Mucosa of rectum (tissue), 2 donors: ENCODE results near the gene CHRM3.
A peak's percentile ranks its signal among the peaks of the same experiment; 100 is the strongest.
"Not testable (repeated sequence)": the region's sequence is repeated elsewhere in the genome, so short reads cannot be mapped to it uniquely, and the experiment has no call there.

Experiments
- H3K27ac ChIP-seq, 2 donors: one replicate each; pipeline ENCODE4 v1.7.0; 2013; ENCODE audit warnings: inconsistent platforms in 2 of 2, low read depth in 2 of 2, low read length in 2 of 2
- H3K27me3 ChIP-seq, 2 donors: one replicate each; pipeline ENCODE4 v1.7.0; 2013; ENCODE audit warnings: low read length in 2 of 2; ENCODE audit not compliant: control insufficient read depth in 2 of 2, insufficient read depth in 2 of 2
- H3K36me3 ChIP-seq, 2 donors: one replicate each; pipeline ENCODE4 v1.7.0; 2013; ENCODE audit warnings: low read length in 2 of 2; ENCODE audit not compliant: control insufficient read depth in 2 of 2, insufficient read depth in 2 of 2
- H3K4me1 ChIP-seq, 2 donors: one replicate each; pipeline ENCODE4 v1.7.0; 2013; ENCODE audit warnings: low read length in 2 of 2, mild to moderate bottlenecking in 1 of 2; ENCODE audit not compliant: control insufficient read depth in 2 of 2, insufficient read depth in 2 of 2
- H3K4me3 ChIP-seq, 2 donors: one replicate each; pipeline ENCODE4 v1.7.0; 2013; ENCODE audit warnings: low read length in 2 of 2
- H3K9ac ChIP-seq, 2 donors: one replicate each; pipeline ENCODE4 v1.7.0; 2013; ENCODE audit warnings: low read length in 2 of 2, low read depth in 1 of 2, mild to moderate bottlenecking in 1 of 2
- H3K9me3 ChIP-seq, 2 donors: one replicate each; pipeline ENCODE4 v1.7.0; 2013; ENCODE audit warnings: low read length in 2 of 2; ENCODE audit not compliant: control insufficient read depth in 2 of 2
- donor health status: healthy.
- donor health status: Normal muscosa, but diverticular disease.

CHRM3 gene

DNA sequence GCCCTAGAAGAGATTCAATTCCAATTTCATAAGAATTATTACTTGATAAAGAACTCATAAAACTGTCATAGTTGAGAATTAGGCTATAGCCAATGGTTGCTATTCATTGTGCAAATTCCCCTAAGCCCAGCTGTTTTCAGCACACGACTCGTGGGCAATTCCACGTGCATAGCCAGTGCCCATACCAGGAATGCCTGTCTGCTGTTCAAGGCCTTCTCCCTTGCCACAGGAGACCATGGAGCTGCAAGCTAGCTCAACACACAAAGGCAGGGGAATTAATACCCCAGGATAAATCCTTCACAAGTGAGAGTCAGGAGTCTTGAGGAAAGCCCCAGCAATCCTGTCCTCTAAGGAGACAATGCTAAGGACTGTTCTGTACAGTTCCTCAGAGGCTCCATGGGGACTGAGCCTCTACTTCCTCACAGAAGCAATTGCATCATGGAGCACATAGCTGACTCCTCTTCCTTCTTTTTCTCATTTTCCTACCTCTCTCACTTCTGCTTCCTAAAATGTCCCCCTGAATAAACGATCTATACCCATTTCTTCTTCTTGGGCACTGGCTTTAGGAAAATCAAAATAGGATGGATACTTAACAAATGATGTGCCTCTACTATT is 19.1 kb upstream of the CHRM3 start:
- H3K36me3 ChIP-seq, result no peaks in the 10 kb centered on the region
- no peak overlapping the region for H3K9ac ChIP-seq
- H3K27ac ChIP-seq, result no peak overlapping the region
- no peaks in the 10 kb centered on the region for H3K27me3 ChIP-seq
- no peak overlapping the region for H3K4me3 ChIP-seq
- H3K9me3 ChIP-seq, result no peaks in the 10 kb centered on the region
- peaks cover 2% of the 10 kb centered on the region in 2 donors for H3K4me1 ChIP-seq

DNA sequence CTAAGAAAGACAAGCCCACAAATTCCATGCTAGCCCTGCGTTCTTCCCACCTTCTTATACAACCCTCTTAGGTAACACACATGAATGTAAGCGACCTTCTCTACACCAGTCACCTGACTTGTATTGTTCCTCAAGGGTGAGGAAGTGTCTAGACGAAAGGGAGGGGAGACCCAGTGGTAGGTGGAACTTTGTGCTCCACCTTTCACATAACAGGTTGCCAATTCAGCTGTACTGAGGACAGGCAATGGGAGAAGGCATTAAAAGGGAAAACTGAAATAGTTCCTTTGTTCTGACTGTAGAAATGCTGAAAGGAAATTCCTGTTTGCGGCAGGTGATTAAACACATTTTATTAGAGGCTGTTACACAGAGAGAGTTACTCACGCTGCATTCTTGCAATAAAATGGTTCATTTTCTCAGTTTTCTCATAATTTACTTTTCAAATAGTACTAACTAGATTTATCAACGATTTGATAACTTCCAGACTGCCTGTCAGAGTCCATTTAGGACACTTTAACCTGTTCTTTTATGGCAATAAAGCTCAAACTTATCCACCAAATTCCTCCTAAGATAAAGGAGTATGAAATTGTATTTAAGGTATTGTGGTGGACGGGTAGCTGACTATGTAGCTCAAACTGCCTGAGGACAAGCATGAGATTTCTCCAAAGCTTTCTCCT is 17.8 kb upstream of the CHRM3 start:
- no peaks in the 10 kb centered on the region for H3K36me3 ChIP-seq
- no peak overlapping the region for H3K9ac ChIP-seq
- H3K27me3 ChIP-seq, result no peaks in the 10 kb centered on the region
- H3K27ac ChIP-seq, result peak overlapping the region; percentile 0 to 52
- H3K4me1 ChIP-seq, result peaks cover 2% of the 10 kb centered on the region in 2 donors
- peak overlapping the region; percentile 28 to 34 for H3K4me3 ChIP-seq
- H3K9me3 ChIP-seq, result no peaks in the 10 kb centered on the region

DNA sequence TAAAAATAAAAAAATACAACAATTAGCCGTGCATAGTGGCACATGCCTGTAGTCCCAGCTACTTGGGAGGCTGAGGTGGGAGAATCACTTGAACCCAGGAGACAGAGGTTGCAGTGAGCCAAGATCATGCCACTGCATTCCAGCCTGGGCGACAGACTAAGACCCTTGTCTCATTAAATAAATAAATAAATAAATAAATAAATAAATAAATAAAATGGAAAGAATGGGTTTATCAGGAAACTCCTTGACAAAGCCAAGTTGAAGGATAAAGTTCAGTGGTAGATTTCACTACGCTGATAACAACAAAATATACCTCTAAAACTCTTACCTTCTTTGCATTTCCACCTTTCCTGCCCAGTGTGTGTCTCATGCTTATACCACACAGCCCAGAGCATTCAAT is 15.5 kb upstream of the CHRM3 start:
- not testable (repeated sequence) for H3K4me3 ChIP-seq, H3K36me3 ChIP-seq, H3K27ac ChIP-seq

DNA sequence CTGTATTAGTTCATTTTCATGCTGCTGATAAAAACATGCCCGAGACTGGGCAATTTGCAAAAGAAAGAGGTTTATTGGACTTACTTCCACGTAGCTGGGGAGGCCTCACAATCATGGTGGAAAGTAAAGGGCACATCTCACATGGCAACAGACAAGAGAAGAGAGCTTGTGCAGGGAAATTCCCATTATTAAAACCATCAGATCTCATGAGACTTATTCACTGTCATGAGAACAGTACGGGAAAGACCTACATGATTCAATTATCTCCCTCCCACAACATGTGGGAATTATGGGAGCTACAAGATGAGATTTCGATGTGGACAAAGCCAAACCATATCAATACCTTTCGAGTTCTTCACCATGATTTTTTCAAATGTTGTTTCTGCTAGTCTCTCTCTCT is 3.7 kb upstream of the CHRM3 start:
- Histone ChIP-seq H3K36me3 (no peaks in the 10 kb centered on the region), H3K9me3 (no peaks in the 10 kb centered on the region), H3K9ac (no peak overlapping the region), H3K4me1 (peaks cover 0 to 3% of the 10 kb centered on the region in 2 donors), H3K27me3 (no peaks in the 10 kb centered on the region), H3K27ac (no peak overlapping the region), H3K4me3 (no peak overlapping the region)

More for the DNA sequence above, 15.5 kb upstream of the CHRM3 start:
- not testable (repeated sequence) for H3K4me1 ChIP-seq, H3K9ac ChIP-seq, H3K27me3 ChIP-seq, H3K9me3 ChIP-seq

DNA sequence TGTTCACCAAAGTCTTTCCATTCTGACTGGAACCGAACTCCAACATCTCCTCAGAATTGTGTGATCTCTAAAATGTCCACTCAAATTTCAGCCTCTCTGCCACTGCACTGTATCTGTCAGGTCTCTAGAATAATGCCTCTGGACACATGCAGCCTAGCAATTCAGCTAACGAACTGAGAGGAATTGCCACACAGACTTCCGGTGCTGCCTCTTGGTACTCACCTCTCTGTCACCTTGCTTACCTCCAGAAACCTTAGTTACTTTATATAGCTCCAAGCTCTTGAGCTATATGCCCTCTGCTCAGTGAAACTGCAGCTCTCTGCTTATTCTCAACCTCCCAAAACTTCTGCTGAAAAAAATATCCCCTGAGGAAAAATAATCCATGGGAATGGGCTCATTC is 2.7 kb upstream of the CHRM3 start:
- H3K27ac ChIP-seq, result no peak overlapping the region

DNA sequence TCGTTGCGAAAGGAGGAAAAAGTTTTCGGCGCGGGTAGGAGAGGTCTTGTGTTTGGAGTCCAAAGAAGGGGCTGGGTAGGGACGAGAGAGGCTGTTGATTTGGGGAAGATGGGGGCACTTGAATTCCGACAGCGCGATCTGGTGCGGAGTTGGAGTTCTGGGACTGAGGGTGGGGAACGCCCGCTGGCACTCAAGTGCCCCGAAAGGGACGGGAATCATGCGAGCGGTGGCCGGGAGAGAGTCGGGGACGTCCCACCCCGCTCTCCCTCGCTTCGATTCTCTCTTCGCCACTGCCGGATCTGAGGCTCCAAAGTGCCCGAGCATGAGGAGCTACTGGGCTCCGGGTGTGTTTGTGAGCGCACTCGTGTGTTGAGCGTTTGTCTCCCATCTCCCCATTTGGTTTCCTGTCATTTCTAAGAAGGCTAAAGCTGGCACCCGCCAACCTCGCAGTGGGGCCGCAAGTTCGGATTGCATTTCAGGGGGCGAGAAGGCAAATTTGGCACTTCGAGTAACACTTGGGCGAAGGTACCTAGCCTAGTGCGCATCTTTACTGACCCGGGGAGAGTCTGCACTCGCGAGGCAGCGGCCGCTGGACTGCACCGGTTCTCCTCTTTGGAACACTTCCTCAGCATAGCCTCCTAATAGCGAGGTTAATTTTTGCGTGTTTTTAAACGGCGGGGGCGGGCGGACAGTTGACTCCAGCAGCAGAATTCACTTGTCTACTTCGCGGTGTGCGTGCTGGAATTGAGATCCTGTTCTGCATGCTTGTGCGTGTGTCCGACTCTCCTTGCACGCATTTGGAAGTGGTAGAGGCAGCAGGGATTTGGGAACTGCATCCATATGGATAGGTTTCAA is 1.2 kb downstream of the CHRM3 start:
- no peaks in the 10 kb centered on the region for H3K36me3 ChIP-seq
- no peaks in the 10 kb centered on the region for H3K9me3 ChIP-seq
- H3K4me1 ChIP-seq, result peaks cover 3 to 6% of the 10 kb centered on the region in 2 donors
- peak overlapping the region; percentile 34 to 65 for H3K9ac ChIP-seq
- peak overlapping the region; percentile 77 to 79 for H3K4me3 ChIP-seq
- H3K27me3 ChIP-seq, result no peaks in the 10 kb centered on the region
- peak overlapping the region; percentile 54 to 61 for H3K27ac ChIP-seq

More for the DNA sequence above, 2.7 kb upstream of the CHRM3 start:
- Histone ChIP-seq H3K4me3 (no peak overlapping the region), H3K36me3 (no peaks in the 10 kb centered on the region), H3K9me3 (no peaks in the 10 kb centered on the region), H3K9ac (no peak overlapping the region), H3K4me1 (peaks cover 3 to 6% of the 10 kb centered on the region in 2 donors), H3K27me3 (no peaks in the 10 kb centered on the region)

DNA sequence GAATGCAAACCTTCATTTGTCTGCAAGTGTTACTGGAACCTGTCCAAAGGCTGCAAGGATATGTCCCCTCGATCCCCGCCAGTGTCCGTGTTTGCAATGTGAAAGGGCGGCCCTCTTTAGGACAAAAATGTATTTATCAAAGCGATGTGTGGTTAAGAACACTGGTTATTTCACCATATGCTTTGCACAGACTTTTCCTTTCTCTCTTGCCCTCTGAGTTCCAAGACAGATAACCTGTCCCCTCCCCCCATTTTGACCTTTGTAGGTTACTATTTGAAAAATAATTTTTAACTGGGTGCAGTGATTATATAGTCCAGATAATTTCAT is 1.8 kb downstream of the CHRM3 start:
- peak overlapping the region in 1 of 2 donors; percentile 18 for H3K9ac ChIP-seq
- H3K27ac ChIP-seq, result no peak overlapping the region
- H3K27me3 ChIP-seq, result no peaks in the 10 kb centered on the region
- H3K4me1 ChIP-seq, result peaks cover 3 to 6% of the 10 kb centered on the region in 2 donors
- H3K9me3 ChIP-seq, result no peaks in the 10 kb centered on the region
- no peaks in the 10 kb centered on the region for H3K36me3 ChIP-seq
- H3K4me3 ChIP-seq, result peak overlapping the region; percentile 77 to 79

DNA sequence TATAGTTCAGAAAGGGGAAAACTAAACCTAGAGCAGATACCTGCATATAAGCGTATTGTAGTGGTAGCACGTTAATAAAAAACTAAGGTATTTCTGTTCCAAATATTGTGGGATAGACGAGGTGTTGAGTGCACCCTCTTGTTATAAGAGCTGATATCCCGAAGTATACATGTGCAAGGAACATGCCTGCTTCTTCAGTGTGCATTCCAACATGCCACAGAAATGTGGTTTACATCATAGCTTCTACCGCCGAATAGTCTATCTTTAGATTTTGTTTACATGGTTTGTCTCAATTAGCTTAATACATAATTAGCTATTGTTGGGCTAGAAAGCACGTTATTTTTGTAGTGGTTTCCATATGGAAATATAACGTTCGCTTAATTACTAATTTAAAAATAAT is 2.2 kb downstream of the CHRM3 start:
- H3K27ac ChIP-seq, result no peak overlapping the region
- H3K27me3 ChIP-seq, result no peaks in the 10 kb centered on the region
- H3K36me3 ChIP-seq, result no peaks in the 10 kb centered on the region
- no peak overlapping the region for H3K9ac ChIP-seq
- peaks cover 3 to 6% of the 10 kb centered on the region in 2 donors for H3K4me1 ChIP-seq
- no peaks in the 10 kb centered on the region for H3K9me3 ChIP-seq
- H3K4me3 ChIP-seq, result no peak overlapping the region

DNA sequence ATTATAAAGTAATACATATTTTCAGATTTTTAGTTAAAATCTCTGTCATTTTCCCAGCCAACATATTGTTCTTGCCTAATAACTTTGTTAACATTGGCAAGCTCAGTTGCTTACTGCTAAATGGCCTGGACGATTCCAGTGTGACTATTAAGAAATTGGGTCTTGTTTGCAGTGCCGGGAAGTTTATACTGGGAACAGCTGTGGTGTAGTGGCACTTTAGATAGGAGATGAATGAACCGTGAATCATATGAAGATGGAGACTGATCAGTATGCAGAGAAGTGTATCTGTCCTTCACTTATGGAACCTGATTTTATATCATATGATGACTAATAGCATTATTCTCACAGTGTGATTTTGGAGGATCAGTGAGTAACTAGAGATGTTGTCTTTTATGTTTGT is 3.3 kb downstream of the CHRM3 start:
- H3K4me1 ChIP-seq, result peaks cover 3 to 6% of the 10 kb centered on the region in 2 donors
- no peak overlapping the region for H3K9ac ChIP-seq
- no peaks in the 10 kb centered on the region for H3K9me3 ChIP-seq
- H3K36me3 ChIP-seq, result no peaks in the 10 kb centered on the region
- no peak overlapping the region for H3K27ac ChIP-seq
- H3K4me3 ChIP-seq, result no peak overlapping the region
- no peaks in the 10 kb centered on the region for H3K27me3 ChIP-seq

DNA sequence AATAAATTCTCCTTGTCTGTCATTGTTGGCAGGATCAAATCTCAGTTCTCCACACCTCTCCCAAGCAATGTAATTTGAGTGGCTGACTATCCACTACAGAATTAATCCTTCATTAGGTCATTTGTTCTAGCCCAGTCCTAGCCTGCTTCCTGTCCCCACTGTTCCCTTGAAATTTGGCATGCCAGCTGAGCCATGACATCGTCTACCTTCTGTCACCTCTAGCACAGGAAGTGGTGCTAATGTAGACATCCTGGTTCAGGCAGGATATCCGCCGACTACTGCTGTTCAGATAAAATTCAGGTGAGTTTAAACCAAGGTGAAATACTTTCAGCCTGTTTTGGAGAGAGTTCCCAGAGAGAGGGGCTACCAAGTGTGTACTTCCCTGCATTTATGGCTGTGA is 5.9 kb downstream of the CHRM3 start:
- Histone ChIP-seq H3K4me1 (peaks cover 3% of the 10 kb centered on the region in 2 donors), H3K36me3 (no peaks in the 10 kb centered on the region), H3K27ac (no peak overlapping the region), H3K9me3 (no peaks in the 10 kb centered on the region), H3K27me3 (no peaks in the 10 kb centered on the region), H3K4me3 (no peak overlapping the region), H3K9ac (no peak overlapping the region)
